H1 (cell line): Measurements from ENCODE around the gene CCNG2. TPM values are rescaled to one million over a fixed set of nuclear protein-coding genes. Genes with fewer than 3 reads are reported as not detected.

Source experiments
- CBX8 ChIP-seq: fragments of 300-800, 300-1000 bp; sonication (generic); IDR thresholded peaks from 2 replicates; pipeline ENCODE4 v1.7.1; 2016; ENCODE audit warnings: low read depth, low read length, borderline replicate concordance
- HDAC2 ChIP-seq, 2 experiments: fragments of 300-600 bp in 1 of 2; sonication (generic) in 1 of 2; IDR thresholded peaks; 2 replicates each; pipeline ENCODE4 v1.6.1; 2011 to 2012; ENCODE audit warnings: low read depth in 2 of 2, low read length in 2 of 2, mild to moderate bottlenecking in 2 of 2, moderate library complexity in 2 of 2, borderline replicate concordance in 1 of 2, inconsistent platforms in 1 of 2
- JUN ChIP-seq: IDR thresholded peaks from 2 replicates; pipeline ENCODE4 v1.6.1; 2011; ENCODE audit warnings: low read depth, mild to moderate bottlenecking, improper control_type of control experiment, low read length
- POU5F1 ChIP-seq: IDR thresholded peaks from 2 replicates; pipeline ENCODE4 v1.6.1; 2011; ENCODE audit warnings: low read depth, mild to moderate bottlenecking, low read length, moderate library complexity
- RAD21 ChIP-seq, 2 experiments: IDR thresholded peaks in 1 of 2; conservative IDR thresholded peaks in 1 of 2; 2 replicates each; pipeline ENCODE4 v1.6.1; 2011; ENCODE audit warnings: low read depth in 2 of 2, low read length in 2 of 2, improper control_type of control experiment in 1 of 2, inconsistent platforms in 1 of 2, mild to moderate bottlenecking in 1 of 2, moderate library complexity in 1 of 2
- RNF2 ChIP-seq: fragments of 200-900, 300-1000 bp; sonication (generic); IDR thresholded peaks from 2 replicates; pipeline ENCODE4 v1.7.1; 2016; ENCODE audit warnings: borderline replicate concordance, low read depth, mild to moderate bottlenecking, antibody characterized with exemption, low read length; ENCODE audit not compliant: poor library complexity, severe bottlenecking; ENCODE audit errors: missing control alignments
- RXRA ChIP-seq: IDR thresholded peaks from 2 replicates; pipeline ENCODE4 v1.6.1; 2011; ENCODE audit warnings: low read depth, mild to moderate bottlenecking, low read length, moderate library complexity; ENCODE audit not compliant: insufficient read depth
- SUZ12 ChIP-seq: fragments of 200-600 bp; sonication (generic); IDR thresholded peaks from 2 replicates; pipeline ENCODE4 v1.6.1; 2012; ENCODE audit warnings: mild to moderate bottlenecking, inconsistent platforms, low read length, moderate library complexity, mixed read lengths
- polyA plus RNA-seq, 7 experiments: library from polyadenylated mRNA; depleted of rRNA in 3 of 7; stranded (reverse) in 5 of 7; unstranded in 2 of 7; fragments of >200 nt in 5 of 7; fragments of 200-250 nt in 2 of 7; gene quantifications; 1 replicate in 5 of 7; 2 replicates in 1 of 7; 4 replicates in 1 of 7; pipeline versions ENCODE4 v1.2.1 to v1.2.3, GENCODE V29; 2011 to 2013; ENCODE audit warnings: missing spikeins in 2 of 7, mixed read lengths in 2 of 7
- total RNA-seq: library from RNA; stranded (reverse); fragmentation: NEBNext Ultra II Directional; extraction: Animal tissue kit (Norgen Biotek cat#: 25700); gene quantifications from 2 replicates; pipeline ENCODE4 v1.2.1, GENCODE V29; 2021

The CCNG2 gene
- total and polyA plus RNA-seq, 2 of the 8 experiments (the other 6 are each of a cell fraction or from before 2014, with no cell fraction given) = 3.5 to 13.9 TPM

DNA sequence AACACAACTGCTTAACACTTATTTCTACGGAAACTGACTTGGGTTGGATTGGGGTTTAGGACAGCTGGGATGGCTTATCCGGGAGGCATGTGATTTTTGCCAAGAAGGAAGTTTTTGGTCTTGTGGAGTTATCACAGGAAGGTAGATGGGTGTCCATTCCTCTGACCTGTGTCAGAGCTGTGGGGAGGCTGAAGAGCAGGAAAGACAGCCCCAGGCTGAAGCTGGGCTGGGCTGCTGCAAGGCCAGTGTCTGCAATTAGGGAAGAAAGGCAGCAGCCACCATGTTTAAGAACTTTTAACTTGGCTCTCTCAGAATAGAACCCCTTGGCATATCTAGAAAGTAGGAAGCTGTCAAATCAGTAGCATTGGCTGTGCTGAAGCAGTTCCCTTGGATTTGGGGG is 42.3 kb downstream of the CCNG2 start (continued):
- TF ChIP-seq RXRA (no peak), SUZ12 (no peak), CBX8 (no peak), JUN (no peak), RNF2 (no peak), POU5F1 (no peak), HDAC2 (IDR thresholded peaks at IDR 0.05; ENCODE audit: borderline replicate concordance in 1 of 2, low read depth in 2 of 2, low read length in 2 of 2) (no peak), RAD21 (IDR thresholded peaks at IDR 0.05 in 1 of 2, conservative IDR thresholded peaks at IDR 0.05 in 1 of 2; ENCODE audit: low read depth in 2 of 2, low read length in 2 of 2) (no peak)
